ENCODE data around the gene PFKFB3.

GRCh38 chr10:6221192-6221940 is 18.6 kb downstream of the PFKFB3 start:
- TF ChIP-seq MED1 (CRISPR knock-in tag; IDR thresholded peaks at IDR 0.05; ENCODE audit: borderline replicate concordance) (no peak), CTCF (IDR thresholded peaks at IDR 0.05 in 2 of 3, conservative IDR thresholded peaks at IDR 0.05 in 1 of 3; ENCODE audit: insufficient read depth in 2 of 3, low read depth in 1 of 3, low read length in 3 of 3) (no peak), PHB2 (IDR thresholded peaks at IDR 0.05; ENCODE audit: low read depth) (no peak), RAD21 (CRISPR knock-in tag; conservative IDR thresholded peaks at IDR 0.05 in 1 of 2, IDR thresholded peaks at IDR 0.05 in 1 of 2) (no peak), NFRKB (IDR thresholded peaks at IDR 0.05; ENCODE audit: low read depth) (no peak), SMC3 (conservative IDR thresholded peaks at IDR 0.05; ENCODE audit: insufficient read depth, low read depth, low read length) (no peak), HNRNPH1 (optimal IDR thresholded peaks at IDR 0.05; ENCODE audit: low read depth, low read length) (no peak), MITF (IDR thresholded peaks at IDR 0.05) (no peak), ARID1B (IDR thresholded peaks at IDR 0.05) (no peak), ZNF75A (CRISPR knock-in tag; IDR thresholded peaks at IDR 0.05) (no peak)
- TF ChIP-seq, protein P1, sequence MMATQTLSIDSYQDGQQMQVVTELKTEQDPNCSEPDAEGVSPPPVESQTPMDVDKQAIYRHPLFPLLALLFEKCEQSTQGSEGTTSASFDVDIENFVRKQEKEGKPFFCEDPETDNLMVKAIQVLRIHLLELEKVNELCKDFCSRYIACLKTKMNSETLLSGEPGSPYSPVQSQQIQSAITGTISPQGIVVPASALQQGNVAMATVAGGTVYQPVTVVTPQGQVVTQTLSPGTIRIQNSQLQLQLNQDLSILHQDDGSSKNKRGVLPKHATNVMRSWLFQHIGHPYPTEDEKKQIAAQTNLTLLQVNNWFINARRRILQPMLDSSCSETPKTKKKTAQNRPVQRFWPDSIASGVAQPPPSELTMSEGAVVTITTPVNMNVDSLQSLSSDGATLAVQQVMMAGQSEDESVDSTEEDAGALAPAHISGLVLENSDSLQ (IDR thresholded peaks at IDR 0.05), result no peak
- TF ChIP-seq, protein P2, sequence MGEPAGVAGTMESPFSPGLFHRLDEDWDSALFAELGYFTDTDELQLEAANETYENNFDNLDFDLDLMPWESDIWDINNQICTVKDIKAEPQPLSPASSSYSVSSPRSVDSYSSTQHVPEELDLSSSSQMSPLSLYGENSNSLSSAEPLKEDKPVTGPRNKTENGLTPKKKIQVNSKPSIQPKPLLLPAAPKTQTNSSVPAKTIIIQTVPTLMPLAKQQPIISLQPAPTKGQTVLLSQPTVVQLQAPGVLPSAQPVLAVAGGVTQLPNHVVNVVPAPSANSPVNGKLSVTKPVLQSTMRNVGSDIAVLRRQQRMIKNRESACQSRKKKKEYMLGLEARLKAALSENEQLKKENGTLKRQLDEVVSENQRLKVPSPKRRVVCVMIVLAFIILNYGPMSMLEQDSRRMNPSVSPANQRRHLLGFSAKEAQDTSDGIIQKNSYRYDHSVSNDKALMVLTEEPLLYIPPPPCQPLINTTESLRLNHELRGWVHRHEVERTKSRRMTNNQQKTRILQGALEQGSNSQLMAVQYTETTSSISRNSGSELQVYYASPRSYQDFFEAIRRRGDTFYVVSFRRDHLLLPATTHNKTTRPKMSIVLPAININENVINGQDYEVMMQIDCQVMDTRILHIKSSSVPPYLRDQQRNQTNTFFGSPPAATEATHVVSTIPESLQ (CRISPR knock-in tag; IDR thresholded peaks at IDR 0.05), result no peak
- TF ChIP-seq, protein P3, sequence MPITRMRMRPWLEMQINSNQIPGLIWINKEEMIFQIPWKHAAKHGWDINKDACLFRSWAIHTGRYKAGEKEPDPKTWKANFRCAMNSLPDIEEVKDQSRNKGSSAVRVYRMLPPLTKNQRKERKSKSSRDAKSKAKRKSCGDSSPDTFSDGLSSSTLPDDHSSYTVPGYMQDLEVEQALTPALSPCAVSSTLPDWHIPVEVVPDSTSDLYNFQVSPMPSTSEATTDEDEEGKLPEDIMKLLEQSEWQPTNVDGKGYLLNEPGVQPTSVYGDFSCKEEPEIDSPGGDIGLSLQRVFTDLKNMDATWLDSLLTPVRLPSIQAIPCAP (CRISPR knock-in tag; IDR thresholded peaks at IDR 0.05; ENCODE audit: borderline replicate concordance), result no peak
